ENCODE data around the gene CLDN20.
"Not testable (repeated sequence)": the region's sequence is repeated elsewhere in the genome, so short reads cannot be mapped to it uniquely, and the experiment has no call there.

CLDN20 gene

DNA sequence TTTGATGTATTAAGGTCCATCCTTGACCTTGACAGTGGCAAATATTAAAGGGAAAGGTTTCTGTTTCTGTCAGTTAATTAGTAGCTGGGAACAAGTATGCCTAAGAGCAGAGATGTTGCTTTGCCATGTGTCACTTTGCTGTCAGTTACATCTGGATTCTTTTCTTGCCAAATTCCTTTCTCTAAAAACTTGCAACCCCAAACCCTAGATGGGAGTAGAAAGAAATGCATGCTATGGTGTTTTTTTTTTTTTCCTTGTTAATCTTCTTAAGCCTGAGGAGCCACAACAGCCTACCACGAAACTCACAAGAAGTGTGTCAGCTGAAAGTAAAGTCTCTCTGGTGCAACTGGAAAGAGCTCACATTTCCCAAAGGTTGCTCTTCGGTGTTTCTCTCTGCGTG lies 18.0 kb upstream of the CLDN20 start:
- DNase-seq, result no peak

GRCh38 chr6:155246825-155247224 lies 17.0 kb upstream of the CLDN20 start:
- no peak for DNase-seq

DNA sequence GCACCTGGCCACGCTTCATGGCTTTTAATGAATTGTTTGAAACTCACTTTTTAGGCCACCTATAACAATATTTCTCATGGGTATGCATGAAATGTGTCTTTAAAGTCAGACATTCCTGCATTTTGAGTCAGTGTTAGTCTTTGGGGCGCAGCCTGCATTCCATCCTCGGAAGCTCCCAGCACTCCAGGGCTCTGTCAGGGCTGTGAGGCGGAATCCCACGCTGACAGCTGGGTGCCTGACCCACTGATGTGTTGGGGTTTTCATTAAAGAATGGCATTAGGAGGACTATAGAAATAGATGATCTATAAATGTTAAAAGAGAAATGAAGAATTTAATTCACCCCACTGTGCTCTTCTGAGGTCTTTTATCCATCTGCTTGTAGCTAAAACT lies 16.2 kb upstream of the CLDN20 start:
- no peak for DNase-seq

GRCh38 chr6:155248008-155249001 lies 15.5 kb upstream of the CLDN20 start:
- DNase-seq, result no peak

GRCh38 chr6:155250701-155251381 lies 13.0 kb upstream of the CLDN20 start:
- no peak for DNase-seq

DNA sequence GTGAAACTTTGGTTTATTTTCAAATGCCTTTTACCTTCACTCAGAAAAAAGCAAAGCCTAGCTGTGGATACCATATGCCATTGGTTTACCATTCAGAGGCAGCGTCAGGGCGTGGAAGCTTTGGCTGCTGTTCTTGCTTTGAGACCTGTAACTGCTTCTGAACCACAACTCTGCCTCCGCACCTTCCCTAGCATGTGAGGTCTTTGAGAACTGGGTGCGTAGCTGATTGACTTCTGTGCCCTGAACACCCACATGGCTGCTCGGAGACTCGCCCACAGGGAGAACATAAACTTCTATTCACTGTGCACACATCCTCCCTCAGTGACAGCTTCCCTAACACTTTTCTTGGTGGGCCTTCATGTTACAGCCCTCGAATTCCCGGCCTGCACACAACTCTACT lies 11.2 kb upstream of the CLDN20 start:
- no peak for DNase-seq

- DNase-seq, result no peak
These were observed 10.5 kb upstream of the CLDN20 start for GRCh38 chr6:155253337-155253736.

DNA sequence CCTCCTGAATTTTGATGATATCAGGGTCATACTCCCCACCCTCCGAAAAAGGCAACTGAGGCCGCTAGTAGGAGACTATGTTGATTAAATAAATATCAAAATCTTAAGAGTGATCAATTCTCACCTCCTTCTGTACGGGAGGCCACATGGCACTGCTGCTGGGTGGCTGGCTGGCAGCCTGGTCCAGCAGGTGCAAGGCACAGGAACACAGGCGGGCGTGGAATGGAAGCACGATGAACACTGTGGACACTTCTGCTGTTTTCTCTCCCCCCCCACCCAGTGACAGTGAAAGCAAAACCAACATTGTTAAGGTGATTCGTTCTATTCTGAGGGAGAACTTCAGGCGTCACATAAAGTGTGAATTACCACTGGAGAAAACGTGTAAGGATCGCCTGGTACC lies 9.7 kb upstream of the CLDN20 start:
- DNase-seq, result peak; percentile 42

DNA sequence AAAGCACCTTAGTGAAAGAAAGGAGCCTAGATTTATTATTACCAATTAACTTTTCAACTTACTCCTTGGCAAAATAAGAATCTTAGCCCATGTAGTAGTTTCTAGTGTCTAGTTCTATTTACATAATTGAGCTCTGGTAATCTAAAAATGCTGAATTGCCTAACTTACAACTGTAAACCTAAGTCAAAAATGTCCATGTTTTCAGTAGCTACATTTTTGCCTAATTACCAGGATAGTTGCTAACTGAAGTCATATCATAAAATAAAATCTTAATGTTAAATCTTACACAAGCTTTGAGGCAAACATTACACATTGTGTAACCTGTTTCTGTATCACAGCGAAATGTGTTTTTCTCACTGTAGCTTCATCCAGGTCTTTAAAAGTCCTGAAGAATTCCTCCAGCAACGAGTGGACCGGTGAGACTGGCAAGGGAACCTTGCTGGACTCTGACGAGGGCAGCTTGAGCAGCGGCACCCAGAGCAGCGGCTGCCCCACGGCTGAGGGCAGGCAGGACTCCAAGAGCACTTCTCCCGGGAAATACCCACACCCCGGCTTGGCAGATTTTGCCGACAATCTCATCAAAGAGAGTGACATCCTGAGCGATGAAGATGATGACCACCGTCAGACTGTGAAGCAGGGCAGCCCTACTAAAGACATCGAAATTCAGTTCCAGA lies 7.6 kb upstream of the CLDN20 start:
- no peak for DNase-seq

- no peak for DNase-seq
These were observed 6.0 kb upstream of the CLDN20 start for GRCh38 chr6:155257796-155258195.

- DNase-seq, result no peak
These were observed 4.6 kb upstream of the CLDN20 start for GRCh38 chr6:155259204-155259603.

GRCh38 chr6:155259897-155260296 lies 3.9 kb upstream of the CLDN20 start:
- DNase-seq, result no peak

GRCh38 chr6:155260686-155261085 lies 3.1 kb upstream of the CLDN20 start:
- no peak for DNase-seq

DNA sequence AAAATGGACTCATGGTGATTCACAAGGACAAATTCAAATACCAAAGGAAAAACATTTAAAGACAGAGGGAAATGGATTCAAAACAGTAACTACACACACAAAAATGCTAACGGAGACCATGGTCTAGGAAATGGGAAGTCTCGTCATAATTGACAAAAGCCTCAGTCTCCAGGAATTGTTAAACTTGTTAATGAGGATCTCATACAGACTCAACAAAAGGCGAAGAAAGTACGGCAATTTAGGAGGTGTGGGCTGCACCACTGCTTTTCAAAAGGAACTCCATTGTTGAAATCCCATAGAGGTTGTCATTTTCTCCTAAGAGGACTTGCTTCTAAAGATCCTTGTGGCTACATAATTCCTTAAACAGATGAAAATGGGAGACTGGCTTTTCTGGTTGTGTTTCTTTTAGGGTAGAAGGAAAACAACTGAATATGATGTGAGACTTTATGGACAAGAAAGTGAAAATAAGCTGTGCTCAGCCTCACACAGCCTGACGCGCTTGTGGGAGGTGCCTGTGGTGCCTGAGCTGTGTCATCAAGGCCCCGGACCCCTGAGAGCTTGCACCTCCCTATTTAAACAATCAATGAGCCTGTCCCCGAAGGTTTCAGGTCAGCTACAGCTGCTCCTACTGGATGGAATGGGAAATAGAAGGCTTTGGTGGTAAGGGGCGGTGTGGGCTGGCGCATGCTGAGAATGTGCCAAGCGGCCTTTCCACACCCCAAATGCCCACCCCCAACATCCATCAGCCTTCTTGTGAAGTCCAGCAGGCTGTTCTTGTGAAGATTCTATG lies 2.5 kb upstream of the CLDN20 start:
- DNase-seq, result no peak

DNA sequence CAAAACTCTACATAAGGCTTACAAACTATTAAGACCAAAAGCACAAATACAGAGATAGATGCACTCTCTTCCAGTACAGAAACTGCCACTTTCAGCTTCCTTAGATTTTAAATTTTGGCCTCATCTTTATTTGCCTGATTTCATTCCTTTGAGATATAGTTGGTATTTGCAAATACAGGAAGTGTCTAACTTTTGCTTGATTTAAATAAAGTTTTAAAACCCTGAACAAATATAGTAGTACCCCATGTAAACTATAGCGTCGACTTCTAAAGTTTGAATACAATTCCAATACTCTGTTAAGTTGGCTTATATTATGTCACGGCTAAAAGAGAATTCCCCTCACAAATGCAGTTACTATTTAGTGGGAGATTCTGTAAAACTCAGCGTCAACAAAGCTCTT lies 1.2 kb upstream of the CLDN20 start:
- no peak for DNase-seq

- DNase-seq, result no peak
These were observed 994 bp downstream of the CLDN20 start for GRCh38 chr6:155264693-155265320.

DNA sequence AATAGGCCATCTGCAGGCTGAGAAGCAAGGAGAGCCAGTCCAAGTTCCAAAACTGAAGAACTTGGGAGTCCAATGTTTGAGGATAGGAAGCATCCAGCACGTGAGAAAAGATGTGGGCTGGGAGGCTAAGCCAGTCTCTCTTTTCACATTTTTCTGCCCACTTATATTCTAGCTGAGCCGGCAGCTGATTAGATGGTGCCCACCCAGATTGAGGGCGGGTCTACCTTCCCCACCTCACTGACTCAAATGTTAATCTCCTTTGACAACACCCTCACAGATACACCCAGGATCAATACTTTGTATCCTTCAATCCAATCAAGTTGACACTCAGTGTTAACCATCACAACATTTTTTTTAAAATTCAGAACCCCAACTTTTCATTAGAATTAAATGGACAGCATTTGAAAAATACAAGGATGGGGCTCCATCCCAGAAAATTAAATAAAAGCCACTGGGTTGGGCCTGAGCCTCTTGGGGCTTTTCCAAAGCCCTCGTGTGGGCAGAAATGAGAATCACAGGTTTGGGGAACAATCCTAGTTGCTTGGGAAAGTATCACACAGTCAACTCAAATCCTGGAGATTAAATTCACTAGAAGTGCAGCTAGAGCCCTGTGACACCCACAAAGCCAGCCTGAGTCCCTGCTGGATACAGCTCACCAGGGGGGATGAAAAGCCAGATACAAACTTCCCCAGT lies 2.2 kb downstream of the CLDN20 start:
- DNase-seq, result no peak

- no peak for DNase-seq
These were observed 3.6 kb downstream of the CLDN20 start for GRCh38 chr6:155267411-155267810.

GRCh38 chr6:155268088-155268867 lies 4.5 kb downstream of the CLDN20 start:
- not testable (repeated sequence) for DNase-seq

DNA sequence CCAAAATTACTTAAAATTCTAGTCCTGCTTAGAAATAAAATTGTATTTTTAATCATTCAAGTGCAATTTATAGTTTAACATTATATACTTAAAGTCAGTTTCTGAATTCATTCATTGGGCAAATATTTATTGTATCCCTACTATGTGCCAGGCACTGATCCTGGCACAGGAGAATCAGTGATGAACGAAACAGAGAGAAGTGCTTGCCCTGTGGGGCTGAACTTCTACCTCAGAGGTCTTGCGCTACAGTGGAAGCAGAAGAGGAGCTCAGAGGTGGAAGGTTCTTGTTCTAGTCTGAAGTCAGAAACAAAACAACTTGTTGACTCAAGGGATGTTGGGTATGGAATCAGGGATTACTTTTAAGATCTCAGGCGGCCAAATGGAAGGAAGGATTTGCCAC lies 6.0 kb downstream of the CLDN20 start:
- DNase-seq, result no peak

DNA sequence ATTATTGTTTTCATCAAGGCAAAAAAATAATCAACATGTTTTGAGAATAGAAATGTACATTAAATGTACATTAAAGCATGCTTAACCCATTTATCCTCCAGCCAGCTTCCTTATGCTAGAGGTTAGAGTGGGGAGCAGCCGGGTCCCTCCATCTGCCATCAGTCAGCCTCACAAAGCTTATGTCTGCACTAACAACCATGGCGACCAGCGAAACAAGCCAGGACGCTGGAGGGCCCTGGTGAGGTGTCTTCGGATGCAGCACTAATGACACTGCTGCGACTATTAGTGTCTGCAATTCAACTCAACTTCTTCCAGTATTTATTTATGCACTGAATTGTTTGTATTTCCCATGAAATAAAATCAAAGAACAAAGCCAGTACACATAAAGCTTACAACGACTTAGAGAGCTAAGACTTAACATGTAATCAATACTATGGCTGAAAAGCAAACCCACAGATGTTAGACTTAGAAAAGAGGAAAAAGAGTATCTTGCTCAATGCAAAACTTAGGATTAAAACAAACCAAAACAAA lies 6.8 kb downstream of the CLDN20 start:
- DNase-seq, result no peak

All from NCI-H2029 treated with DMSO at 0.1 percent for 48 hours (cell line).